Mesenchymal stem cell (in vitro differentiated cells and primary cell): ENCODE results near the gene NKAIN4.

Experiments
- DNase-seq: peaks from one replicate; pipeline ENCODE4 v3.0.0-alpha.2; 2013
- H2AFZ ChIP-seq: one replicate; pipeline ENCODE4 v1.6.1; 2013; ENCODE audit warnings: low read depth, mild to moderate bottlenecking, control low read depth, inconsistent platforms, low read length, moderate library complexity
- H2AK5ac ChIP-seq: 2 replicates; pipeline ENCODE4 v1.6.1; 2013; ENCODE audit warnings: low read length, moderate library complexity, mild to moderate bottlenecking, inconsistent platforms; ENCODE audit not compliant: severe bottlenecking
- H2BK120ac ChIP-seq: one replicate; pipeline ENCODE4 v1.6.1; 2013; ENCODE audit warnings: low read depth, mild to moderate bottlenecking, inconsistent platforms, low read length, moderate library complexity
- H2BK12ac ChIP-seq, 2 experiments: one replicate each; pipeline ENCODE4 v1.6.1; 2013; ENCODE audit warnings: inconsistent platforms in 2 of 2, low read length in 2 of 2, mild to moderate bottlenecking in 2 of 2, moderate library complexity in 2 of 2, control low read depth in 1 of 2
- H2BK15ac ChIP-seq: one replicate; pipeline ENCODE4 v1.6.1; 2013; ENCODE audit warnings: mild to moderate bottlenecking, low read depth, inconsistent platforms; ENCODE audit not compliant: poor library complexity, severe bottlenecking
- H2BK5ac ChIP-seq: 2 replicates; pipeline ENCODE4 v1.6.1; 2013; ENCODE audit warnings: low read depth, mild to moderate bottlenecking, low read length, control low read depth, inconsistent platforms; ENCODE audit not compliant: poor library complexity, severe bottlenecking
- H3K14ac ChIP-seq, 2 experiments: one replicate each; pipeline ENCODE4 v1.6.1; 2013; ENCODE audit warnings: inconsistent platforms in 2 of 2, low read length in 2 of 2, control low read depth in 1 of 2, mild to moderate bottlenecking in 1 of 2, moderate library complexity in 1 of 2
- H3K18ac ChIP-seq, 2 experiments: one replicate each; pipeline ENCODE4 v1.6.1; 2013; ENCODE audit warnings: inconsistent platforms in 2 of 2, low read length in 2 of 2, control low read depth in 1 of 2, low read depth in 1 of 2, mild to moderate bottlenecking in 1 of 2
- H3K23ac ChIP-seq, 2 experiments: one replicate each; pipeline ENCODE4 v1.6.1; 2013; ENCODE audit warnings: inconsistent platforms in 2 of 2, low read length in 2 of 2, mild to moderate bottlenecking in 2 of 2, moderate library complexity in 2 of 2, control low read depth in 1 of 2
- H3K27ac ChIP-seq: 2 replicates; pipeline ENCODE4 v1.5.1; 2013; ENCODE audit warnings: mild to moderate bottlenecking, moderate library complexity, low read length, control low read depth, inconsistent platforms; ENCODE audit not compliant: poor library complexity, severe bottlenecking
- H3K27me3 ChIP-seq, 2 experiments: 2 replicates each; pipeline versions ENCODE4 v1.6.1 to v1.7.0; 2013; ENCODE audit warnings: low read length in 2 of 2, mild to moderate bottlenecking in 2 of 2, moderate library complexity in 2 of 2, control low read depth in 1 of 2, inconsistent platforms in 1 of 2; ENCODE audit not compliant: control insufficient read depth in 1 of 2, insufficient read depth in 1 of 2
- H3K36me3 ChIP-seq, 2 experiments: 2 replicates each; pipeline versions ENCODE4 v1.6.1 to v1.7.0; 2013; ENCODE audit warnings: low read length in 2 of 2, control low read depth in 1 of 2, inconsistent platforms in 1 of 2, low read depth in 1 of 2, mild to moderate bottlenecking in 1 of 2; ENCODE audit not compliant: insufficient read depth in 2 of 2, control insufficient read depth in 1 of 2
- H3K4ac ChIP-seq, 2 experiments: one replicate each; pipeline ENCODE4 v1.6.1; 2013; ENCODE audit warnings: inconsistent platforms in 2 of 2, low read length in 2 of 2, mild to moderate bottlenecking in 2 of 2, moderate library complexity in 2 of 2, control low read depth in 1 of 2, low read depth in 1 of 2
- H3K4me1 ChIP-seq: 2 replicates; pipeline ENCODE4 v1.6.1; 2013; ENCODE audit warnings: low read depth, low read length, control low read depth; ENCODE audit not compliant: control insufficient read depth, insufficient read depth
- H3K4me2 ChIP-seq: 2 replicates; pipeline ENCODE4 v1.6.1; 2013; ENCODE audit warnings: low read length, mild to moderate bottlenecking, inconsistent platforms; ENCODE audit not compliant: poor library complexity, severe bottlenecking
- H3K4me3 ChIP-seq, 2 experiments: 2 replicates each; pipeline versions ENCODE4 v1.5.1 to v1.7.0; 2013; ENCODE audit warnings: low read length in 2 of 2, mild to moderate bottlenecking in 2 of 2, control low read depth in 1 of 2, low read depth in 1 of 2; ENCODE audit not compliant: insufficient read depth in 1 of 2
- H3K79me1 ChIP-seq: replicated peaks from 2 replicates; pipeline ENCODE4 v1.6.1; 2013; ENCODE audit warnings: mild to moderate bottlenecking, control low read depth, low read length, inconsistent platforms; ENCODE audit not compliant: poor library complexity, severe bottlenecking
- H3K9ac ChIP-seq: 2 replicates; pipeline ENCODE4 v1.7.0; 2013; ENCODE audit warnings: mild to moderate bottlenecking, low read length, moderate library complexity
- H3K9me3 ChIP-seq: 2 replicates; pipeline ENCODE4 v1.7.0; 2013; ENCODE audit warnings: mild to moderate bottlenecking, low read length; ENCODE audit not compliant: control insufficient read depth
- H4K8ac ChIP-seq: one replicate; pipeline ENCODE4 v1.6.1; 2013; ENCODE audit warnings: inconsistent platforms, mild to moderate bottlenecking, low read length, moderate library complexity
- H4K91ac ChIP-seq: one replicate; pipeline ENCODE4 v1.6.1; 2013; ENCODE audit warnings: mild to moderate bottlenecking, low read length, inconsistent platforms
- WGBS: methylation state at CpG from one replicate; pipeline ENCODE4 v1.1.7; 2013; ENCODE audit warnings: mixed read lengths; 5-methylcytosine and 5-hydroxymethylcytosine counted together

NKAIN4 gene

GRCh38 chr20:63258781-63259180 lies 4.5 kb upstream of the NKAIN4 start:
- Histone ChIP-seq H4K8ac (no peak overlapping the region), H3K23ac (no peak overlapping the region), H4K91ac (no peak overlapping the region), H2BK12ac (no peak overlapping the region), H2AFZ (no peak overlapping the region), H2BK120ac (no peak overlapping the region), H3K36me3 (peaks cover 0 to 38% of the 10 kb centered on the region in 2 experiments), H3K4ac (no peak overlapping the region), H3K9me3 (no peaks in the 10 kb centered on the region), H3K4me3 (no peak overlapping the region), H2AK5ac (no peak overlapping the region), H3K18ac (no peak overlapping the region), H3K79me1 (peaks cover 4% of the 10 kb centered on the region), H3K4me1 (peaks cover 54% of the 10 kb centered on the region), H3K9ac (no peak overlapping the region), H2BK5ac (no peak overlapping the region), H3K27me3 (peaks cover 14 to 90% of the 10 kb centered on the region in 2 experiments), H3K27ac (no peak overlapping the region), H3K4me2 (no peak overlapping the region), H2BK15ac (no peak overlapping the region), H3K14ac (no peak overlapping the region)
- no peak for DNase-seq
- WGBS, result 70% methylated on average over 8 of the region's 8 CpGs

GRCh38 chr20:63257629-63258028 lies 3.4 kb upstream of the NKAIN4 start:
- H3K9me3 ChIP-seq, result no peaks in the 10 kb centered on the region
- peaks cover 61% of the 10 kb centered on the region for H3K4me1 ChIP-seq
- no peak overlapping the region for H2BK5ac ChIP-seq
- H3K27me3 ChIP-seq, result peaks cover 19 to 91% of the 10 kb centered on the region in 2 experiments
- no peak overlapping the region for H3K9ac ChIP-seq
- H3K27ac ChIP-seq, result no peak overlapping the region
- H3K18ac ChIP-seq, result no peak overlapping the region
- no peak overlapping the region for H3K4ac ChIP-seq
- H3K4me3 ChIP-seq, result no peak overlapping the region
- 92% methylated on average over 10 of the region's 13 CpGs for whole genome bisulfite sequencing
- H2BK120ac ChIP-seq, result no peak overlapping the region
- H3K23ac ChIP-seq, result no peak overlapping the region
- no peak overlapping the region for H2BK12ac ChIP-seq
- H2AK5ac ChIP-seq, result no peak overlapping the region
- no peak overlapping the region for H2BK15ac ChIP-seq
- H3K14ac ChIP-seq, result no peak overlapping the region
- H4K91ac ChIP-seq, result no peak overlapping the region
- H3K36me3 ChIP-seq, result peaks cover 0 to 38% of the 10 kb centered on the region in 2 experiments
- H3K4me2 ChIP-seq, result no peak overlapping the region
- H2AFZ ChIP-seq, result no peak overlapping the region
- H3K79me1 ChIP-seq, result peaks cover 4% of the 10 kb centered on the region
- no peak overlapping the region for H4K8ac ChIP-seq
- DNase-seq, result no peak

DNA sequence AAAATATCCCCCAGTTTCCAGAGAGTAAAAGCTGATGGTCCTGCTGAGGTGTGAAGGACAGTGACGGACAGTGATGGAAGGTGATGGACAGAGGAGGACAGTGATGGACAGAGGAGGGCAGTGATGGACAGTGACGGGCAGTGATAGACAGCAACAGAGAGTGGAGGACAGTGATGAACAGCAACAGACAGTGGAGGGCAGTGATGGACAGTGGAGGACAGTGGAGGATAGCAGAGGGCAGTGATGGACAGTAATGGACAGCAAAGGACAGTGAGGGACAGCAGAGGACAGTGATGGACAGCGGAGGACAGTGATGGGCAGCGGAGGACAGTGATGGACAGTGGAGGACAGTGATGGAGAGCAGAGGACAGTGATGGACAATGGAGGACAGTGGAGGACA lies 2.7 kb upstream of the NKAIN4 start:
- no peak overlapping the region for H3K27ac ChIP-seq
- H3K4ac ChIP-seq, result no peak overlapping the region
- no peak overlapping the region for H2BK5ac ChIP-seq
- WGBS, result 94% methylated on average over 4 of the region's 4 CpGs
- no peak overlapping the region for H3K4me2 ChIP-seq
- H4K8ac ChIP-seq, result no peak overlapping the region
- peaks cover 25 to 93% of the 10 kb centered on the region in 2 experiments for H3K27me3 ChIP-seq
- H2BK15ac ChIP-seq, result no peak overlapping the region
- no peak overlapping the region for H3K23ac ChIP-seq
- H2AFZ ChIP-seq, result no peak overlapping the region
- peak overlapping the region in 1 of 2 experiments; percentile 9 for H3K14ac ChIP-seq
- H3K18ac ChIP-seq, result no peak overlapping the region
- no peak overlapping the region for H2AK5ac ChIP-seq
- H2BK120ac ChIP-seq, result no peak overlapping the region
- peaks cover 0 to 38% of the 10 kb centered on the region in 2 experiments for H3K36me3 ChIP-seq
- peaks cover 63% of the 10 kb centered on the region for H3K4me1 ChIP-seq
- H4K91ac ChIP-seq, result peak overlapping the region; percentile 63
- no peak for DNase-seq
- H2BK12ac ChIP-seq, result no peak overlapping the region
- H3K4me3 ChIP-seq, result no peak overlapping the region
- no peak overlapping the region for H3K9ac ChIP-seq
- peaks cover 4% of the 10 kb centered on the region for H3K79me1 ChIP-seq
- no peaks in the 10 kb centered on the region for H3K9me3 ChIP-seq

GRCh38 chr20:63255931-63256704 lies 1.9 kb upstream of the NKAIN4 start:
- H2AFZ ChIP-seq, result no peak overlapping the region
- no peaks in the 10 kb centered on the region for H3K9me3 ChIP-seq
- H3K4me2 ChIP-seq, result no peak overlapping the region
- H2BK120ac ChIP-seq, result no peak overlapping the region
- WGBS, result 70% methylated on average over 31 of the region's 31 CpGs
- H4K8ac ChIP-seq, result no peak overlapping the region
- H2BK15ac ChIP-seq, result no peak overlapping the region
- no peak overlapping the region for H3K4ac ChIP-seq
- no peak overlapping the region for H3K27ac ChIP-seq
- peaks cover 0 to 38% of the 10 kb centered on the region in 2 experiments for H3K36me3 ChIP-seq
- DNase-seq, result no peak
- peaks cover 58% of the 10 kb centered on the region for H3K4me1 ChIP-seq
- H3K79me1 ChIP-seq, result peaks cover 7% of the 10 kb centered on the region
- H3K9ac ChIP-seq, result no peak overlapping the region
- H4K91ac ChIP-seq, result no peak overlapping the region
- H3K18ac ChIP-seq, result peak overlapping the region in 1 of 2 experiments; percentile 11
- no peak overlapping the region for H3K14ac ChIP-seq
- no peak overlapping the region for H2BK5ac ChIP-seq
- H3K23ac ChIP-seq, result no peak overlapping the region
- H3K27me3 ChIP-seq, result peaks cover 26 to 88% of the 10 kb centered on the region in 2 experiments
- H3K4me3 ChIP-seq, result no peak overlapping the region
- no peak overlapping the region for H2AK5ac ChIP-seq
- H2BK12ac ChIP-seq, result no peak overlapping the region
